ENCODE data around the gene CLEC16A. TPM values are rescaled to one million over a fixed set of nuclear protein-coding genes. Genes with fewer than 3 reads are reported as not detected.

The CLEC16A gene
- total RNA-seq, 4 donors from 2014 or later = 19.9 to 38.3 (median 35.0) TPM

DNA sequence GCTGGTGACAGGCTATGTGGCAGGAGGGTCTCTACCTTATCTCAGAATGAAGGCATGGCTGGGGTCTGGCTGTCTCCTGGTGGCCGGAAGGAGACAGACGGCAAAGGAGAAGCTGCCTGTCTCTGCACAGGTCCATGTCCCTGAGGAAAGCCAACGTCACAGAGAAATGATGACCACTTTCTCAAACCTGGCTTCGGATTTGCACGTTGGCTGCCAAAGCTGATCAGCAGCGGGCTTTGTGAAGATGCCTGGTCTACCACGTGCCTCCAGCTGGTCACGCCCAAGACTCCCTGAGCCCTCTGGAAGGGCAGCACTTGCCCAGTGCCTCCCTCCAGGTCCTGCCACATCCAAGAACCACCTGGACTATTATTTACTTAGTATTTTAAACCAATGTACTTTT is 10.5 kb upstream of the CLEC16A start:
- H3K27me3 ChIP-seq = no peaks in the 10 kb centered on the region
- no peak overlapping the region for H3K4me3 ChIP-seq
- 40% methylated on average over 1 of the region's 8 CpGs; no CpG with 5 or more reads in 1 of the 2 donors for WGBS, 2 donors (ENCODE audit: low coverage in 1 of 2)
- peaks cover 0 to 52% of the 10 kb centered on the region in 2 donors for H3K36me3 ChIP-seq
- ATAC-seq = no peak
- TF ChIP-seq EP300 (IDR thresholded peaks at IDR 0.05) = no peak
- H3K4me1 ChIP-seq = peaks cover 4 to 89% (median 40%) of the 10 kb centered on the region in 3 donors
- H3K27ac ChIP-seq = no peak overlapping the region
- H3K9me3 ChIP-seq = no peaks in the 10 kb centered on the region

DNA sequence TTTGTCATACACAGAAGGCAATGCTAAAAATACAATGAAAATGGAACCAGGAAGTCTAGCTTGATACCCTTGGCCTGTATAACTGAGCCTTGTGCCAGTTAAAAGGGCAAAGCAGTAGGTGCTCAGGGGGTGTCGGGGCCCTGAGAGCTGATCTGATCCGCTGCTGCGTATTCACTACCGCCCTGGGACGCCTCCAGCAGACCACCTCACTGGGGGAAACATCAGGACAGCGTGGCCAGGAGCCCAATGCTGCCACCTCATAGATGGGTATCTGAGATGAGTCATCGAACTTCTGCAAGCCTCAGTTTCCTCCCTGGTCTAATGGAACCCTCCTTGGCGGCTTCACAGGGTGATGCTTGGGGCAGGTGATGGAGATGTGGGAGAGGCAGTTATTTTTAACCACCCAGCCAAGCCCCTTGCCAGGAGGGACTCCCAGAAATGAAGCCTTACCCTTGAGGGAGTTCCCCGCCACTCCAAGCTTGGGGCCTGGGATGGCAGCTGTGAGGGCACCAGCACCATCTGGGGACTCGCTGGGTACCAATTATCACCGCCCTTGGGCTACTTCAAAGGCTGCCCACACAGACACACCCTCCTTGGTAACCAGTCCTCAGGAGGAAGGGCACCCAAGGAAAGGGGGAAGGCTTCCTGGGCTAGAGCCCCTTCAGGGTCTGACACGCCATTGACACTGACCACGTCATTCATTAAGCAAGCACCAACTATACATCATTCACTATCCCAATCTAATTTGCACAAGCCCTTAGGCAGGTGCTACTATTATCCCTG is 9.8 kb upstream of the CLEC16A start:
- Histone ChIP-seq H3K27me3 (no peaks in the 10 kb centered on the region), H3K36me3 (peaks cover 0 to 45% of the 10 kb centered on the region in 2 donors), H3K4me3 (no peak overlapping the region), H3K27ac (no peak overlapping the region), H3K4me1 (peaks cover 4 to 89% (median 47%) of the 10 kb centered on the region in 3 donors), H3K9me3 (no peaks in the 10 kb centered on the region)
- TF ChIP-seq EP300 (IDR thresholded peaks at IDR 0.05) = no peak
- no peak for TF ChIP-seq POLR2A (IDR thresholded peaks at IDR 0.05)
- TF ChIP-seq, protein P1, sequence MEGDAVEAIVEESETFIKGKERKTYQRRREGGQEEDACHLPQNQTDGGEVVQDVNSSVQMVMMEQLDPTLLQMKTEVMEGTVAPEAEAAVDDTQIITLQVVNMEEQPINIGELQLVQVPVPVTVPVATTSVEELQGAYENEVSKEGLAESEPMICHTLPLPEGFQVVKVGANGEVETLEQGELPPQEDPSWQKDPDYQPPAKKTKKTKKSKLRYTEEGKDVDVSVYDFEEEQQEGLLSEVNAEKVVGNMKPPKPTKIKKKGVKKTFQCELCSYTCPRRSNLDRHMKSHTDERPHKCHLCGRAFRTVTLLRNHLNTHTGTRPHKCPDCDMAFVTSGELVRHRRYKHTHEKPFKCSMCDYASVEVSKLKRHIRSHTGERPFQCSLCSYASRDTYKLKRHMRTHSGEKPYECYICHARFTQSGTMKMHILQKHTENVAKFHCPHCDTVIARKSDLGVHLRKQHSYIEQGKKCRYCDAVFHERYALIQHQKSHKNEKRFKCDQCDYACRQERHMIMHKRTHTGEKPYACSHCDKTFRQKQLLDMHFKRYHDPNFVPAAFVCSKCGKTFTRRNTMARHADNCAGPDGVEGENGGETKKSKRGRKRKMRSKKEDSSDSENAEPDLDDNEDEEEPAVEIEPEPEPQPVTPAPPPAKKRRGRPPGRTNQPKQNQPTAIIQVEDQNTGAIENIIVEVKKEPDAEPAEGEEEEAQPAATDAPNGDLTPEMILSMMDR (IDR thresholded peaks at IDR 0.05) = no peak
- no peak for TF ChIP-seq POLR2AphosphoS5 (IDR thresholded peaks at IDR 0.05)
- ATAC-seq = no peak
- WGBS, 2 donors (ENCODE audit: low coverage in 1 of 2) = 86 to 92% methylated on average over 2 to 4 of the region's 13 CpGs

DNA sequence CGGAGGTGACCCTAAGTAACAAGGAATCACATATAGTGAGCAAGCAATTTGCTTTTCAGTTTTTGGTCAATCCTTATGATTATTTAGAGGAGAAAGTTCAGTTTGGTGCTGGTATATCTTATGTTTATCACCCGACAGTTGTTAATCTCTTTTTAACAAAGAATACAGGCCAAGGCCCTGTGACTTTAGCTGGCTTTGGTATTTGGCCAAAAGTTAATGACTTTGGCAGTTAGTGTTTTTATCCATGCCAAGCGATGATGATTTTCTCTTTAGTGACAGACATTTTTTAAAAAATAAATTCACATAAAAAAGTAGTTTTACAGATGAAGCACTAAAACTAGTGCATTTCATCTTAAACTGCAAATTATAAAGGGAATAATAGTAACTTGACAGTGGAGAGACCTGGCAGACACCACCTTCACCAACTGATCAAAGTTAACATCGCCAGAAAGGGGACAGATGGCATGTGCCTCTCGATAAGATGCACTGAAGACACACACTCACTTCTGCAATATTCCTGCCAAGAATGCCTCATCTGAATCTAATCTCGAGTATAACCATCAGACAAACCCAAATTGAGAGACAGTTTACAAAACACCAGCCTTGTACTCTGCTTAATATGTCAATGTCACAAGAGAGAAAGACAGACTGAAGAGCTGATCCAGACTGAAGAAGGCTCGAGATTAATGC is 9.0 kb upstream of the CLEC16A start:
- Histone ChIP-seq H3K27me3 (no peaks in the 10 kb centered on the region), H3K4me1 (peaks cover 4 to 89% (median 55%) of the 10 kb centered on the region in 3 donors), H3K36me3 (peaks cover 0 to 38% of the 10 kb centered on the region in 2 donors), H3K27ac (peak overlapping the region in 1 of 4 donors; percentile 4), H3K4me3 (no peak overlapping the region), H3K9me3 (no peaks in the 10 kb centered on the region)
- TF ChIP-seq EP300 (IDR thresholded peaks at IDR 0.05) (no peak), POLR2A (IDR thresholded peaks at IDR 0.05) (no peak), POLR2AphosphoS5 (IDR thresholded peaks at IDR 0.05) (no peak)
- TF ChIP-seq, protein P1 (IDR thresholded peaks at IDR 0.05) = no peak
- no peak for ATAC-seq
- 27 to 39% methylated on average over 6 to 7 of the region's 7 CpGs for WGBS, 2 donors (ENCODE audit: low coverage in 1 of 2)

DNA sequence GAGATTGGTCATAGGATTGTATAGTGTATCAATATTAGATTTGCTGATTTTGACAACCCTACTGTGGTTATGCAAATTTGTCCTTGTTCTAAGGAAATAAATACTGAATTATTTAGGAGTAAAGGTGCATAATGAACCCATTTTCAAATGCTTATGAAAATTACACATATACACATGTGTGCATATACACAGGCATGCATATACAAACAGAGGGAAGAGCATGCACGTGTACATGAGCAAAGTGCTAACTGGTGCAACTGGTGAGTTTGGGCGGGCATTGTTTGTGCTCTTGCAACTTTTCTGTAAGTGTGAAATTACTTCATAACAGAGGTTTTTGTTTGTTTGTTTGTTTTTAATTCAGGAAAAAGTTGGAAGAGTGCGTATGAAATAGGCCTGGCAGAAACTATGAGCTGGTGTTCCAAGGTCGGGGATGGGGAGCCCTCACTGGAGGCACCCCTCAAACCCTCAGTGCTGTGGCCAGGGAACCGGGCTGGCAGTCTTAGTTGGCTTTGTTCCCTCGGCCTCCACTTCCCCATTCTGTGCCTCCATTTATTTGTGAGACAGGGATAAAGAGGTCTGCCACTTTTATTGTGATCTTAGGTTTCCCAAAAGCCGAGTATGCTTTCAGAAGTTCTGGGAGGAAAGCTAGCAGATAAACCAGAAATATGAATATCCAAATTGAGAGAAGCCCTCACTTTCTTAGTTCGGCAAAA is 7.9 kb upstream of the CLEC16A start:
- peak overlapping the region in 1 of 2 donors; percentile 38 for H3K4me3 ChIP-seq
- H3K27ac ChIP-seq = peak overlapping the region in 2 of 4 donors; percentile 67 to 87
- WGBS, 2 donors (ENCODE audit: low coverage in 1 of 2) = 62 to 86% methylated on average over 4 to 7 of the region's 8 CpGs
- H3K36me3 ChIP-seq = peaks cover 0 to 27% of the 10 kb centered on the region in 2 donors
- H3K9me3 ChIP-seq = no peaks in the 10 kb centered on the region
- no peak for TF ChIP-seq EP300 (IDR thresholded peaks at IDR 0.05)
- no peak for TF ChIP-seq POLR2A (IDR thresholded peaks at IDR 0.05)
- H3K27me3 ChIP-seq = no peaks in the 10 kb centered on the region
- peaks cover 4 to 88% (median 60%) of the 10 kb centered on the region in 3 donors for H3K4me1 ChIP-seq
- ATAC-seq = no peak

DNA sequence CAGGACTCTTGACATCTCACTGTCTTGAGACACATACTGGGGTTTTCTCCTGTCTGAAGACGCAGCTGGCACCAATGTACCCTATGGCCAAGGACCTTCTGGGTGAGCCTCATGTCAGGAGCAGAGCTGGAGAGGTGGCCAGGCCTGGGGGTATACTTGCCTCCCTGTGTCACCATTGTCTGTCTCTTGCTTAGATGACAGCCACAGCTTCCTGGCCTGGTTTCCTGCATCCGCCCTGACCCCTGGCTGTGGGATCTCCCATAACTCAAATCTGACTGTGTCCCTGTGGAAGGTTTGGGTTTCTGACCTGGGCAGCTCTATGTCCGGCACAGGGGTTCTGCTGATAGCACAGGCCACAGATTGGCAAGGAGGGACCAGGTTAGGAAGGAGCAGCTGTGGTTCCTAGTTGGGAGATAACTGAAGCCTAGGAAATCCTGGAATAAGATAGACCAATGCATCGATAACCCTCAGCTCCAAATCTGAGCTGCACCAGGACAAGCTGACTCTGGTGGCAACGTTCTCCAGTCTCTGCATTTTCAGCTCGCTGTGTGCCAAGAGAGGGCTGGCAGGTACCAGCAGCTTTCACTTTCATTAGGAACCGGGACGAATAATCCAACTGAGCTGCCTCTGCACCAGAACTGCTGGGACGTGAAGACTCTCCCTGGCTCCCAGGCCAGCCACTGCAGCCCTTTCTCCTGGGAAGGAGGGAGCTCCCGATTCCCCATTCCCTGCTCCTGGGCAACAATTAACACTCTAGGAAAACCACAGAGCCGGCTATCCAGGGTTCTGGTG is 7.1 kb upstream of the CLEC16A start:
- no peak for ATAC-seq
- H3K4me3 ChIP-seq = peak overlapping the region; percentile 19 to 38
- peaks cover 0 to 19% of the 10 kb centered on the region in 2 donors for H3K36me3 ChIP-seq
- H3K9me3 ChIP-seq = no peaks in the 10 kb centered on the region
- peak overlapping the region in 3 of 4 donors; percentile 67 to 94 (median 87) for H3K27ac ChIP-seq
- 40% methylated on average over 1 of the region's 11 CpGs; no CpG with 5 or more reads in 1 of the 2 donors for WGBS, 2 donors (ENCODE audit: low coverage in 1 of 2)
- H3K4me1 ChIP-seq = peaks cover 4 to 86% (median 60%) of the 10 kb centered on the region in 3 donors
- TF ChIP-seq, protein P1 (IDR thresholded peaks at IDR 0.05) = no peak
- no peak for TF ChIP-seq EP300 (IDR thresholded peaks at IDR 0.05)
- TF ChIP-seq POLR2A (IDR thresholded peaks at IDR 0.05) = no peak
- TF ChIP-seq POLR2AphosphoS5 (IDR thresholded peaks at IDR 0.05) = no peak
- H3K27me3 ChIP-seq = no peaks in the 10 kb centered on the region

Data from gastroesophageal sphincter (tissue), 4 donors.